ENCODE data around the gene KLF12. TPM values are rescaled to one million over a fixed set of nuclear protein-coding genes. Genes with fewer than 3 reads are reported as not detected.

The KLF12 gene
- total RNA-seq, 1 experiment from 2014 or later = 9.7 TPM

- H2BK15ac ChIP-seq (ENCODE audit: low read depth, low read length) = no peak overlapping the region
- H3K4ac ChIP-seq (ENCODE audit: low read depth, low read length) = no peak overlapping the region
- no peaks in the 10 kb centered on the region for H4K20me1 ChIP-seq (ENCODE audit: control insufficient read depth, insufficient read depth, insufficient read length)
- H3K9ac ChIP-seq (ENCODE audit: extremely low read depth, insufficient read length, low read length) = no peak overlapping the region
- H3K9me3 Mint-ChIP-seq = peaks cover 10 to 16% of the 10 kb centered on the region in 2 experiments
- no peak overlapping the region for H2BK20ac ChIP-seq (ENCODE audit: low read depth, low read length, poor library complexity, severe bottlenecking)
- no peaks in the 10 kb centered on the region for H3K23me2 ChIP-seq (ENCODE audit: insufficient read length, low read depth, low read length, poor library complexity, severe bottlenecking)
- H3K9me3 ChIP-seq (ENCODE audit: control insufficient read depth, low read depth, low read length) = no peaks in the 10 kb centered on the region
- H4K91ac ChIP-seq (ENCODE audit: insufficient read length, low read depth, low read length) = no peak overlapping the region
- H3K18ac ChIP-seq (ENCODE audit: insufficient read length, low read depth, low read length) = no peak overlapping the region
- peaks cover 2% of the 10 kb centered on the region; the same call in 1 of the 2 replicates for H3K79me2 ChIP-seq (ENCODE audit: insufficient read depth, low read length)
- no peak for DNase-seq
- no peaks in the 10 kb centered on the region for H3K27me3 ChIP-seq (ENCODE audit: insufficient read depth, low read length)
- H3K27ac ChIP-seq (ENCODE audit: insufficient read length, low read depth, low read length) = no peak overlapping the region
- H2BK12ac ChIP-seq (ENCODE audit: insufficient read length, low read depth, low read length) = no peak overlapping the region
- no peaks in the 10 kb centered on the region for H3K4me1 ChIP-seq (ENCODE audit: insufficient read depth, low read length)
- H2AK5ac ChIP-seq (ENCODE audit: insufficient read length, low read length) = no peak overlapping the region
- no peak overlapping the region for H3K14ac ChIP-seq (ENCODE audit: insufficient read depth, low read length)
- no peaks in the 10 kb centered on the region for H3K79me1 ChIP-seq (ENCODE audit: insufficient read depth, low read depth, low read length, poor library complexity, severe bottlenecking)
- H2AFZ ChIP-seq (ENCODE audit: low read length) = no peak overlapping the region
- H3K4me2 ChIP-seq (ENCODE audit: insufficient read depth, insufficient read length, low read length) = no peak overlapping the region
- no peaks in the 10 kb centered on the region for H3K4me1 Mint-ChIP-seq
- no CpG with 5 or more reads among the region's 3 CpGs for WGBS (ENCODE audit: extremely low coverage, insufficient read length, low lambda C conversion rate)
- no peak overlapping the region for H3K27ac Mint-ChIP-seq
- no peak overlapping the region for H3K4me3 Mint-ChIP-seq
- no peak overlapping the region for H4K5ac ChIP-seq (ENCODE audit: insufficient read length, low read depth, low read length)
- H3K23ac ChIP-seq (ENCODE audit: insufficient read length, low read depth, low read length) = no peak overlapping the region
- TF ChIP-seq, protein P1, sequence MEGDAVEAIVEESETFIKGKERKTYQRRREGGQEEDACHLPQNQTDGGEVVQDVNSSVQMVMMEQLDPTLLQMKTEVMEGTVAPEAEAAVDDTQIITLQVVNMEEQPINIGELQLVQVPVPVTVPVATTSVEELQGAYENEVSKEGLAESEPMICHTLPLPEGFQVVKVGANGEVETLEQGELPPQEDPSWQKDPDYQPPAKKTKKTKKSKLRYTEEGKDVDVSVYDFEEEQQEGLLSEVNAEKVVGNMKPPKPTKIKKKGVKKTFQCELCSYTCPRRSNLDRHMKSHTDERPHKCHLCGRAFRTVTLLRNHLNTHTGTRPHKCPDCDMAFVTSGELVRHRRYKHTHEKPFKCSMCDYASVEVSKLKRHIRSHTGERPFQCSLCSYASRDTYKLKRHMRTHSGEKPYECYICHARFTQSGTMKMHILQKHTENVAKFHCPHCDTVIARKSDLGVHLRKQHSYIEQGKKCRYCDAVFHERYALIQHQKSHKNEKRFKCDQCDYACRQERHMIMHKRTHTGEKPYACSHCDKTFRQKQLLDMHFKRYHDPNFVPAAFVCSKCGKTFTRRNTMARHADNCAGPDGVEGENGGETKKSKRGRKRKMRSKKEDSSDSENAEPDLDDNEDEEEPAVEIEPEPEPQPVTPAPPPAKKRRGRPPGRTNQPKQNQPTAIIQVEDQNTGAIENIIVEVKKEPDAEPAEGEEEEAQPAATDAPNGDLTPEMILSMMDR (conservative IDR thresholded peaks at IDR 0.05) = no peak
- no peaks in the 10 kb centered on the region for H3K27me3 Mint-ChIP-seq (ENCODE audit: low read depth)
- no peak overlapping the region for H3T11ph ChIP-seq (ENCODE audit: low read length)
- H3K56ac ChIP-seq (ENCODE audit: insufficient read length, low read depth, low read length) = no peak overlapping the region
- no peak overlapping the region for H2BK120ac ChIP-seq (ENCODE audit: low read depth, low read length, poor library complexity, severe bottlenecking)
- no peak overlapping the region for H2BK5ac ChIP-seq (ENCODE audit: insufficient read length, low read length)
- peaks cover 11 to 15% (median 14%) of the 10 kb centered on the region in 3 experiments for H3K36me3 Mint-ChIP-seq (ENCODE audit: insufficient read depth in 1 of 3, low read depth in 3 of 3)
- no peak overlapping the region for H4K8ac ChIP-seq (replicated peaks; ENCODE audit: insufficient read length, low read depth, low read length)
Observed at GRCh38 chr13:74103970-74104555, 30.1 kb downstream of the KLF12 start.

Data from H9 (cell line).